Tibial artery (tissue), 4 donors: ENCODE data around the gene ROBO1.

Experiments
- DNase-seq, 2 donors: peaks; one replicate each; pipeline ENCODE4 v3.0.0-alpha.2; 2019
- H3K27ac ChIP-seq, 2 donors: fragments of 200-600 bp; sonication (generic) in 1 of 2; 1 replicate in 1 of 2; 2 replicates in 1 of 2; pipeline ENCODE4 v1.5.1; 2018 to 2019; ENCODE audit warnings: mild to moderate bottlenecking in 1 of 2
- H3K27me3 ChIP-seq, 2 donors: fragments of 200-600 bp; sonication (generic) in 1 of 2; one replicate each; pipeline versions ENCODE4 v1.5.1 to v1.6.0; 2016 to 2019
- H3K36me3 ChIP-seq, 3 donors: fragments of 200-600 bp; sonication (generic) in 2 of 3; one replicate each; pipeline ENCODE4 v1.5.1; 2016 to 2019; ENCODE audit warnings: mild to moderate bottlenecking in 2 of 3
- H3K4me1 ChIP-seq, 4 donors: fragments of 200-600 bp; sonication (generic) in 2 of 4; 1 replicate in 3 of 4; 2 replicates in 1 of 4; pipeline ENCODE4 v1.5.1; 2016 to 2019
- H3K4me3 ChIP-seq, 2 donors: fragments of 200-600 bp; sonication (generic) in 1 of 2; 1 replicate in 1 of 2; 2 replicates in 1 of 2; pipeline ENCODE4 v1.5.1; 2018 to 2019; ENCODE audit warnings: mild to moderate bottlenecking in 2 of 2
- H3K9me3 ChIP-seq, 3 donors: fragments of 200-600 bp; sonication (generic) in 1 of 3; one replicate each; pipeline ENCODE4 v1.5.1; 2016 to 2019
- CTCF ChIP-seq, 2 experiments: fragments of 200-600 bp in 1 of 2; fragments of 450-650 bp in 1 of 2; IDR thresholded peaks; one replicate each; pipeline ENCODE4 v1.5.1; 2017 to 2019; ENCODE audit warnings: antibody characterized with exemption in 2 of 2, mild to moderate bottlenecking in 1 of 2, moderate library complexity in 1 of 2
- intact Hi-C: fragments of 100-400 bp; cut with DNase I; formaldehyde crosslinking; loops from one replicate; pipeline ENCODE4 v1.15.0; 2023; ENCODE audit warnings: low total_unique reads

ROBO1 gene

GRCh38 chr3:79257791-79258190, 510.0 kb downstream of the ROBO1 start:
- H3K36me3 ChIP-seq = no peaks in the 10 kb centered on the region
- intact Hi-C loops = no loop called here
- H3K27me3 ChIP-seq = no peaks in the 10 kb centered on the region
- TF ChIP-seq CTCF (IDR thresholded peaks at IDR 0.05) = no peak
- no peaks in the 10 kb centered on the region for H3K9me3 ChIP-seq
- H3K4me3 ChIP-seq = no peak overlapping the region
- no peaks in the 10 kb centered on the region for H3K4me1 ChIP-seq
- H3K27ac ChIP-seq = no peak overlapping the region
- no peak for DNase-seq

GRCh38 chr3:79255702-79256101, 512.1 kb downstream of the ROBO1 start:
- no peaks in the 10 kb centered on the region for H3K9me3 ChIP-seq
- no peak overlapping the region for H3K4me3 ChIP-seq
- TF ChIP-seq CTCF (IDR thresholded peaks at IDR 0.05) = no peak
- H3K36me3 ChIP-seq = no peaks in the 10 kb centered on the region
- no peaks in the 10 kb centered on the region for H3K4me1 ChIP-seq
- H3K27ac ChIP-seq = no peak overlapping the region
- no peak for DNase-seq
- intact Hi-C loops = no loop called here
- H3K27me3 ChIP-seq = no peaks in the 10 kb centered on the region

GRCh38 chr3:79255292-79255691, 512.5 kb downstream of the ROBO1 start:
- Histone ChIP-seq H3K4me1 (no peaks in the 10 kb centered on the region), H3K9me3 (no peaks in the 10 kb centered on the region), H3K4me3 (no peak overlapping the region), H3K27ac (no peak overlapping the region), H3K36me3 (no peaks in the 10 kb centered on the region), H3K27me3 (no peaks in the 10 kb centered on the region)
- TF ChIP-seq CTCF (IDR thresholded peaks at IDR 0.05) = no peak
- DNase-seq = no peak
- intact Hi-C loops = no loop called here

- no peaks in the 10 kb centered on the region for H3K36me3 ChIP-seq
- H3K9me3 ChIP-seq = no peaks in the 10 kb centered on the region
- intact Hi-C loops = no loop called here
- no peak overlapping the region for H3K4me3 ChIP-seq
- no peak overlapping the region for H3K27ac ChIP-seq
- H3K4me1 ChIP-seq = no peaks in the 10 kb centered on the region
- no peaks in the 10 kb centered on the region for H3K27me3 ChIP-seq
- no peak for TF ChIP-seq CTCF (IDR thresholded peaks at IDR 0.05)
- no peak for DNase-seq
Observed at GRCh38 chr3:79253704-79254103, 514.1 kb downstream of the ROBO1 start.

GRCh38 chr3:79253271-79253670, 514.5 kb downstream of the ROBO1 start:
- no peak for DNase-seq
- Histone ChIP-seq H3K27me3 (no peaks in the 10 kb centered on the region), H3K27ac (no peak overlapping the region), H3K9me3 (no peaks in the 10 kb centered on the region), H3K4me1 (no peaks in the 10 kb centered on the region), H3K4me3 (no peak overlapping the region), H3K36me3 (no peaks in the 10 kb centered on the region)
- intact Hi-C loops = no loop called here
- TF ChIP-seq CTCF (IDR thresholded peaks at IDR 0.05) = no peak

GRCh38 chr3:79250746-79251145, 517.1 kb downstream of the ROBO1 start:
- Histone ChIP-seq H3K27ac (no peak overlapping the region), H3K9me3 (no peaks in the 10 kb centered on the region), H3K4me3 (no peak overlapping the region), H3K36me3 (no peaks in the 10 kb centered on the region), H3K4me1 (peaks cover 0 to 10% (median 0%) of the 10 kb centered on the region in 4 donors), H3K27me3 (no peaks in the 10 kb centered on the region)
- DNase-seq = no peak
- intact Hi-C loops = no loop called here
- no peak for TF ChIP-seq CTCF (IDR thresholded peaks at IDR 0.05)
